H1 (cell line): ENCODE results near the gene SULT6B1. TPM values are rescaled to one million over a fixed set of nuclear protein-coding genes. Genes with fewer than 3 reads are reported as not detected.

Experiments used
- CTCF ChIA-PET: fragments of 300-600 bp; sonication (Branson Sonifier 250); formaldehyde crosslinking; loops from one replicate; lab custom pipeline; 2021; ENCODE audit not compliant: partially characterized antibody; lab: Charles Lee
- POLR2A ChIA-PET: fragments of 300-600 bp; sonication (Branson Sonifier 250); formaldehyde crosslinking; loops from one replicate; lab custom pipeline; 2021; ENCODE audit warnings: inconsistent platforms; ENCODE audit not compliant: partially characterized antibody; lab: Charles Lee
- DNase-seq, 2 experiments: peaks; one replicate each; pipeline versions ENCODE4 v3.0.0 to v3.0.0-alpha.2; 2010 to 2022; ENCODE audit warnings: low spot score in 2 of 2, low read depth in 1 of 2, mixed read lengths in 1 of 2
- FAIRE-seq: peaks from 2 replicates; lab custom pipeline; 2011; peaks lifted over from hg19 to GRCh38; lab: Jason Lieb, UNC
- H2AFZ ChIP-seq: 2 replicates; pipeline ENCODE4 v1.8.1; 2012; ENCODE audit warnings: low read length, inconsistent platforms
- H2AK5ac ChIP-seq: 2 replicates; pipeline ENCODE4 v1.6.1; 2013; ENCODE audit warnings: low read depth, low read length
- H2BK120ac ChIP-seq: replicated peaks from 2 replicates; pipeline ENCODE3; 2013; ENCODE audit warnings: low read depth, low read length, inconsistent platforms
- H2BK12ac ChIP-seq: 2 replicates; pipeline ENCODE4 v1.6.1; 2013; ENCODE audit warnings: low read depth, low read length
- H2BK15ac ChIP-seq: 2 replicates; pipeline ENCODE4 v1.6.1; 2013; ENCODE audit warnings: low read length
- H2BK20ac ChIP-seq: 2 replicates; pipeline ENCODE4 v1.6.1; 2013; ENCODE audit warnings: low read length
- H2BK5ac ChIP-seq: 2 replicates; pipeline ENCODE4 v1.6.1; 2013; ENCODE audit warnings: low read depth, low read length
- H3K14ac ChIP-seq: 2 replicates; pipeline ENCODE4 v1.6.1; 2013; ENCODE audit warnings: inconsistent platforms; ENCODE audit not compliant: insufficient read length
- H3K18ac ChIP-seq: 2 replicates; pipeline ENCODE4 v1.6.1; 2013; ENCODE audit warnings: low read length; ENCODE audit errors: extremely low read depth
- H3K23ac ChIP-seq: 2 replicates; pipeline ENCODE4 v1.6.1; 2013; ENCODE audit warnings: inconsistent platforms; ENCODE audit not compliant: insufficient read length
- H3K23me2 ChIP-seq: 2 replicates; pipeline ENCODE4 v1.6.1; 2013; ENCODE audit warnings: low read depth, low read length
- H3K27ac ChIP-seq: 2 replicates; pipeline ENCODE4 v1.6.1; 2011; ENCODE audit warnings: low read depth, low read length, inconsistent platforms
- H3K27me3 ChIP-seq, 4 experiments: replicated peaks in 1 of 4; 1 replicate in 1 of 4; 2 replicates in 3 of 4; pipeline versions ENCODE4 v1.6.1 to v1.8.1; 2011 to 2013; ENCODE audit warnings: low read length in 3 of 4, mild to moderate bottlenecking in 3 of 4, inconsistent platforms in 2 of 4, mixed read lengths in 2 of 4, moderate library complexity in 1 of 4; ENCODE audit not compliant: control insufficient read depth in 3 of 4, insufficient read depth in 3 of 4; ENCODE audit errors: extremely low read depth in 1 of 4
- H3K36me3 ChIP-seq, 4 experiments: 2 replicates each; pipeline versions ENCODE4 v1.6.1 to v1.8.1; 2011 to 2013; ENCODE audit warnings: mild to moderate bottlenecking in 4 of 4, low read length in 3 of 4, moderate library complexity in 2 of 4, control low read depth in 1 of 4, inconsistent platforms in 1 of 4; ENCODE audit not compliant: insufficient read depth in 4 of 4, control insufficient read depth in 2 of 4
- H3K4ac ChIP-seq: replicated peaks from 2 replicates; pipeline ENCODE3; 2013; ENCODE audit warnings: low read length, low read depth, mixed read lengths, inconsistent platforms; ENCODE audit not compliant: insufficient read length
- H3K4me1 ChIP-seq, 4 experiments: replicated peaks in 1 of 4; 1 replicate in 1 of 4; 2 replicates in 3 of 4; pipeline versions ENCODE4 v1.6.1 to v1.8.1; 2011 to 2013; ENCODE audit warnings: low read length in 3 of 4, inconsistent platforms in 2 of 4, mixed read lengths in 1 of 4; ENCODE audit not compliant: insufficient read depth in 4 of 4, control insufficient read depth in 3 of 4
- H3K4me2 ChIP-seq, 2 experiments: 2 replicates each; pipeline versions ENCODE4 v1.6.1 to v1.8.1; 2011 to 2013; ENCODE audit warnings: low read depth in 2 of 2, low read length in 2 of 2, control low read depth in 1 of 2, inconsistent platforms in 1 of 2, mild to moderate bottlenecking in 1 of 2; ENCODE audit not compliant: insufficient read depth in 1 of 2
- H3K4me3 ChIP-seq, 4 experiments: fragments of 200-600, 300-600 bp in 1 of 4; sonication (generic), shearing (Covaris generic), sonication (Bioruptor Twin) in 1 of 4; 2 replicates each; pipeline versions ENCODE4 v1.5.1 to v1.8.1; 2011 to 2016; ENCODE audit warnings: low read length in 4 of 4, low read depth in 3 of 4, control low read depth in 2 of 4, inconsistent platforms in 2 of 4, mild to moderate bottlenecking in 2 of 4, mixed read lengths in 1 of 4, moderate library complexity in 1 of 4; ENCODE audit not compliant: insufficient read depth in 2 of 4; ENCODE audit errors: extremely low read depth in 1 of 4
- H3K56ac ChIP-seq: replicated peaks from 2 replicates; pipeline ENCODE3; 2013; ENCODE audit warnings: low read depth, mild to moderate bottlenecking, mixed read lengths, low read length, inconsistent platforms; ENCODE audit not compliant: insufficient read length
- H3K79me1 ChIP-seq: 2 replicates; pipeline ENCODE4 v1.6.1; 2013; ENCODE audit warnings: low read depth, low read length, control low read depth
- H3K79me2 ChIP-seq, 2 experiments: 2 replicates each; pipeline versions ENCODE4 v1.6.1 to v1.8.1; 2012 to 2013; ENCODE audit warnings: low read length in 2 of 2, mild to moderate bottlenecking in 2 of 2, inconsistent platforms in 1 of 2; ENCODE audit not compliant: insufficient read depth in 2 of 2, control insufficient read depth in 1 of 2
- H3K9ac ChIP-seq, 4 experiments: replicated peaks in 1 of 4; 1 replicate in 1 of 4; 2 replicates in 3 of 4; pipeline versions ENCODE4 v1.6.1 to v1.8.1; 2011 to 2013; ENCODE audit warnings: low read depth in 3 of 4, low read length in 3 of 4, control low read depth in 2 of 4, mild to moderate bottlenecking in 2 of 4, moderate library complexity in 2 of 4, inconsistent platforms in 1 of 4; ENCODE audit errors: extremely low read depth in 1 of 4
- H3K9me3 ChIP-seq, 2 experiments: 2 replicates each; pipeline versions ENCODE4 v1.6.1 to v1.8.1; 2012 to 2013; ENCODE audit warnings: mild to moderate bottlenecking in 2 of 2, moderate library complexity in 2 of 2, control low read depth in 1 of 2, inconsistent platforms in 1 of 2, low read depth in 1 of 2, low read length in 1 of 2, mixed read lengths in 1 of 2; ENCODE audit not compliant: insufficient read depth in 2 of 2
- H4K20me1 ChIP-seq, 2 experiments: replicated peaks in 1 of 2; 2 replicates each; pipeline versions ENCODE3 to v1.8.1; 2011 to 2013; ENCODE audit warnings: inconsistent platforms in 2 of 2, low read length in 2 of 2, mild to moderate bottlenecking in 1 of 2; ENCODE audit not compliant: insufficient read depth in 2 of 2, control insufficient read depth in 1 of 2
- H4K5ac ChIP-seq: 2 replicates; pipeline ENCODE4 v1.6.1; 2013; ENCODE audit warnings: low read length, low read depth, mixed read lengths, inconsistent platforms; ENCODE audit not compliant: insufficient read length
- H4K8ac ChIP-seq: 2 replicates; pipeline ENCODE4 v1.8.0; 2013; ENCODE audit warnings: mild to moderate bottlenecking, moderate library complexity, low read length, inconsistent platforms; ENCODE audit not compliant: insufficient read depth; ENCODE audit errors: extremely low read depth
- H4K91ac ChIP-seq: replicated peaks from 2 replicates; pipeline ENCODE3; 2013; ENCODE audit warnings: low read length, mixed read lengths, inconsistent platforms; ENCODE audit not compliant: insufficient read length
- PHF8 ChIP-seq: fragments of 200-600 bp; sonication (generic); conservative IDR thresholded peaks from 2 replicates; pipeline ENCODE4 v1.7.1; 2012; ENCODE audit warnings: low read depth, mild to moderate bottlenecking, inconsistent platforms, low read length, moderate library complexity
- POLR2A ChIP-seq, 2 experiments: IDR thresholded peaks; 1 replicate in 1 of 2; 2 replicates in 1 of 2; pipeline ENCODE4 v1.6.1; 2011; ENCODE audit warnings: low read depth in 2 of 2, low read length in 2 of 2, mild to moderate bottlenecking in 2 of 2; ENCODE audit errors: control extremely low read depth in 1 of 2
- POLR2AphosphoS5 ChIP-seq: IDR thresholded peaks from 2 replicates; pipeline ENCODE4 v1.6.1; 2011; ENCODE audit warnings: low read depth, low read length
- WGBS, 2 experiments: shearing (Covaris generic) in 1 of 2; methylation state at CpG; one replicate each; pipeline versions ENCODE4 v1.1.6 to v1.1.7; 2013 to 2015; ENCODE audit warnings: low lambda C conversion rate in 2 of 2, mixed read lengths in 2 of 2, inconsistent platforms in 1 of 2, low coverage in 1 of 2, missing lambda C conversion rate in 1 of 2; ENCODE audit not compliant: insufficient replicate concordance in 2 of 2, insufficient coverage in 1 of 2, insufficient read length in 1 of 2; ENCODE audit errors: extremely low coverage in 1 of 2, missing lambda C conversion rate in 1 of 2; 5-methylcytosine and 5-hydroxymethylcytosine counted together
- polyA plus RNA-seq, 7 experiments: library from polyadenylated mRNA; depleted of rRNA in 3 of 7; stranded (reverse) in 5 of 7; unstranded in 2 of 7; fragments of >200 nt in 5 of 7; fragments of 200-250 nt in 2 of 7; gene quantifications; 1 replicate in 5 of 7; 2 replicates in 1 of 7; 4 replicates in 1 of 7; pipeline versions ENCODE4 v1.2.1 to v1.2.3, GENCODE V29; 2011 to 2013; ENCODE audit warnings: missing spikeins in 2 of 7, mixed read lengths in 2 of 7
- total RNA-seq: library from RNA; stranded (reverse); fragmentation: NEBNext Ultra II Directional; extraction: Animal tissue kit (Norgen Biotek cat#: 25700); gene quantifications from 2 replicates; pipeline ENCODE4 v1.2.1, GENCODE V29; 2021

The SULT6B1 gene
- total and polyA plus RNA-seq, 2 of the 8 experiments (the other 6 are each of a cell fraction or from before 2014, with no cell fraction given) = not detected

DNA sequence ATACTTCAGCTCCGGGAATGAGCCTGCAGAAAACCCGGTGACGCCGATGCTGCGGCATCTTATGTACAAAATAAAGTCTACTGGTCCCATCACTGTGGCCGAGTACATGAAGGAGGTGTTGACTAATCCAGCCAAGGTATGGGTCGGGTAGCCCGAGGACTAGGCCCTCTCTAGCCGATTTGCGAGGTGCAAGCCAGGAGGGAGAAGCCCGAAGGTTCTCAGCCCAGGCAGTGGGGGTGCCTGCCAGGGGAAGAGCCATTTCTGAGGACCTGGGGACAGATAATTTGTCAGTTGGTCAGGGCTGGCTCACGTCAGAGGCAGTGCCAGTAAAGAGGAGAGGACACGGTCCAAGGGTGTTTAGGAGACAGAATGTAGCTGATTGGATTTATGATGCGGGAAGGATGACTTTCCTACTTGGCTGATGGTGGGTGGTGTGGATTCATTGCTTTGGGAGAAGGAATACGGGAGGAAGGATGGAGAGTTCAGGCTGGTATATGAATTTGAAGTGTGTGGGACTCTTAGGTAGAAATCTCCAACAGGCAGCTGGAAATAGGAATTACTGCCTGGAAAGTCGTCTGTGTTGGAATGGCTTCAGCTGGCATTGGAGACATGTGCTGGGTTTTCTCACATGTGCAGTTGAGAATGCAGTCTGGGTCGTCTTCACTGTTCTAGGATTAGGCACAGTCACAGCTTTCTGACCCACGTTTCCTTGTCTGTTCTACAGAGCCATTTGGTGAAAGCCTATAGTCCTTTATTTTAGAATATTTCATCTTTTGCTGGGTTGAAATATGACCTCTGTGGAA is 43.9 kb upstream of the SULT6B1 start:
- POLR2A ChIA-PET = interaction anchor here (0.8 to 3.4 kb wide), 14 partner anchors 9 to 76 kb away, joined by 3 to 15 read pairs (median 6); partner anchors contain the start of gene EIF2AK2
- Histone ChIP-seq H2BK120ac (no peak overlapping the region), H3K14ac (no peak overlapping the region), H4K8ac (peak overlapping the region; percentile 77; the same call in 1 of the 2 replicates), H3K4me2 (peak overlapping the region; percentile 94 to 99), H4K5ac (peak overlapping the region; percentile 54), H3K79me1 (peaks cover 14% of the 10 kb centered on the region; the same call in 1 of the 2 replicates), H3K9me3 (no peaks in the 10 kb centered on the region), H4K20me1 (peaks cover 2 to 5% of the 10 kb centered on the region in 2 experiments), H3K4me3 (peak overlapping the region; percentile 95 to 98 (median 96)), H3K56ac (no peak overlapping the region), H2BK5ac (peak overlapping the region; percentile 63), H3K79me2 (peaks cover 66 to 98% of the 10 kb centered on the region in 2 experiments), H3K27ac (peak overlapping the region; percentile 48; the same call in 1 of the 2 replicates), H2BK15ac (no peak overlapping the region), H4K91ac (no peak overlapping the region), H2AK5ac (0 out of 2 replicates have a peak overlapping the region, but pooled peaks have one; percentile 69), H3K27me3 (no peaks in the 10 kb centered on the region), H3K36me3 (peaks cover 6 to 59% (median 25%) of the 10 kb centered on the region in 4 experiments; a peak in 7 of 8 replicates), H2BK12ac (peak overlapping the region; percentile 42; the same call in 1 of the 2 replicates), H2BK20ac (0 out of 2 replicates have a peak overlapping the region, but pooled peaks have one; percentile 44), H3K18ac (peak overlapping the region; percentile 90; the same call in 1 of the 2 replicates), H3K4me1 (peaks cover 7 to 18% (median 10%) of the 10 kb centered on the region in 4 experiments; a peak in 6 of 7 replicates), H2AFZ (no peak overlapping the region), H3K23ac (no peak overlapping the region), H3K4ac (no peak overlapping the region), H3K23me2 (peaks cover 18% of the 10 kb centered on the region), H3K9ac (peak overlapping the region; percentile 59 to 88 (median 85))
- DNase-seq (no peak), FAIRE-seq (no peak)
- TF ChIP-seq POLR2A (IDR thresholded peaks at IDR 0.05; ENCODE audit: control extremely low read depth in 1 of 2, low read depth in 2 of 2, low read length in 2 of 2) (peak in 1 of 2 experiments; percentile 23; a peak in 1 of 3 replicates), POLR2AphosphoS5 (0 out of 2 replicates have a peak, but pooled peaks have one; percentile 4), PHF8 (no peak)
- CTCF ChIA-PET = interaction anchor here (0.6 to 1.7 kb wide), 8 partner anchors 16 to 645 kb away, joined by 3 to 11 read pairs (median 4); no protein-coding TSS in a partner anchor
- WGBS, 2 experiments = 25% methylated on average over 18 of the region's 18 CpGs; no CpG with 5 or more reads in 1 of the 2 experiments
